HG03139 (cell line): ENCODE results near the gene ARHGEF4.

ENCODE experiments used
- ATAC-seq: cut with Tn5 transposase; IDR thresholded peaks from one replicate; pipeline ENCODE4 v1.9.1; 2021; ENCODE audit not compliant: unreplicated experiment

ARHGEF4 gene

GRCh38 chr2:131006561-131006960 lies 169.8 kb downstream of the ARHGEF4 start:
- ATAC-seq, result no peak

GRCh38 chr2:131008967-131009366 lies 172.3 kb downstream of the ARHGEF4 start:
- no peak for ATAC-seq

GRCh38 chr2:131009713-131010475 lies 173.2 kb downstream of the ARHGEF4 start:
- ATAC-seq, result no peak

- ATAC-seq, result no peak
Observed at GRCh38 chr2:131010566-131010965, 173.9 kb downstream of the ARHGEF4 start.

GRCh38 chr2:131011486-131011885 lies 174.8 kb downstream of the ARHGEF4 start:
- ATAC-seq, result no peak

- no peak for ATAC-seq
Observed at GRCh38 chr2:131014141-131014540, 177.4 kb downstream of the ARHGEF4 start.

GRCh38 chr2:131015764-131016163 lies 179.1 kb downstream of the ARHGEF4 start:
- ATAC-seq, result no peak

GRCh38 chr2:131016826-131017741 lies 180.4 kb downstream of the ARHGEF4 start:
- ATAC-seq, result no peak

- ATAC-seq, result no peak
Observed at GRCh38 chr2:131022731-131023130, 186.0 kb downstream of the ARHGEF4 start.

GRCh38 chr2:131023758-131024157 lies 187.0 kb downstream of the ARHGEF4 start:
- ATAC-seq, result no peak

- ATAC-seq, result no peak
Observed at GRCh38 chr2:131026919-131027318, 190.2 kb downstream of the ARHGEF4 start.

GRCh38 chr2:131027566-131028528 lies 191.1 kb downstream of the ARHGEF4 start:
- no peak for ATAC-seq

GRCh38 chr2:131029812-131030211 lies 193.1 kb downstream of the ARHGEF4 start:
- no peak for ATAC-seq

- ATAC-seq, result no peak
Observed at GRCh38 chr2:131030478-131030971, 193.8 kb downstream of the ARHGEF4 start.

- ATAC-seq, result no peak
Observed at GRCh38 chr2:131031431-131031841, 194.7 kb downstream of the ARHGEF4 start.

- ATAC-seq, result no peak
Observed at GRCh38 chr2:131031875-131032274, 195.2 kb downstream of the ARHGEF4 start.

- ATAC-seq, result no peak
Observed at GRCh38 chr2:131032393-131032836, 195.7 kb downstream of the ARHGEF4 start.

- ATAC-seq, result no peak
Observed at GRCh38 chr2:131033786-131034121, 197.0 kb downstream of the ARHGEF4 start.

GRCh38 chr2:131034122-131035051 lies 197.7 kb downstream of the ARHGEF4 start:
- no peak for ATAC-seq
